ENCODE measurements around the gene NDST1.

NDST1 gene

GRCh38 chr5:150489360-150490295, 18.3 kb upstream of the NDST1 start:
- no peak for TF ChIP-seq ZFP30 (CRISPR knock-in tag; IDR thresholded peaks at IDR 0.05)
- no peak for TF ChIP-seq TCF4 (CRISPR knock-in tag; IDR thresholded peaks at IDR 0.05; ENCODE audit: borderline replicate concordance)
- TF ChIP-seq ESRRG (CRISPR knock-in tag; IDR thresholded peaks at IDR 0.05): no peak
- no peak for TF ChIP-seq TOX (CRISPR knock-in tag; IDR thresholded peaks at IDR 0.05; ENCODE audit: borderline replicate concordance)
- TF ChIP-seq RARB (CRISPR knock-in tag; IDR thresholded peaks at IDR 0.05): no peak
- TF ChIP-seq BACH2 (CRISPR knock-in tag; IDR thresholded peaks at IDR 0.05; ENCODE audit: borderline replicate concordance): no peak
- no peak for TF ChIP-seq GLIS3 (CRISPR knock-in tag; IDR thresholded peaks at IDR 0.05)
- TF ChIP-seq, protein P1, sequence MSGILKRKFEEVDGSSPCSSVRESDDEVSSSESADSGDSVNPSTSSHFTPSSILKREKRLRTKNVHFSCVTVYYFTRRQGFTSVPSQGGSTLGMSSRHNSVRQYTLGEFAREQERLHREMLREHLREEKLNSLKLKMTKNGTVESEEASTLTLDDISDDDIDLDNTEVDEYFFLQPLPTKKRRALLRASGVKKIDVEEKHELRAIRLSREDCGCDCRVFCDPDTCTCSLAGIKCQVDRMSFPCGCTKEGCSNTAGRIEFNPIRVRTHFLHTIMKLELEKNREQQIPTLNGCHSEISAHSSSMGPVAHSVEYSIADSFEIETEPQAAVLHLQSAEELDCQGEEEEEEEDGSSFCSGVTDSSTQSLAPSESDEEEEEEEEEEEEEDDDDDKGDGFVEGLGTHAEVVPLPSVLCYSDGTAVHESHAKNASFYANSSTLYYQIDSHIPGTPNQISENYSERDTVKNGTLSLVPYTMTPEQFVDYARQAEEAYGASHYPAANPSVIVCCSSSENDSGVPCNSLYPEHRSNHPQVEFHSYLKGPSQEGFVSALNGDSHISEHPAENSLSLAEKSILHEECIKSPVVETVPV (CRISPR knock-in tag; IDR thresholded peaks at IDR 0.05): no peak
- TF ChIP-seq ZNF565 (CRISPR knock-in tag; conservative IDR thresholded peaks at IDR 0.05; ENCODE audit: low read depth): no peak
- TF ChIP-seq ZFP3 (CRISPR knock-in tag; IDR thresholded peaks at IDR 0.05): no peak
- TF ChIP-seq CSDC2 (CRISPR knock-in tag; IDR thresholded peaks at IDR 0.05): no peak
- no peak for TF ChIP-seq CREB5 (CRISPR knock-in tag; IDR thresholded peaks at IDR 0.05; ENCODE audit: low read depth)
- TF ChIP-seq POU6F1 (CRISPR knock-in tag; IDR thresholded peaks at IDR 0.05; ENCODE audit: borderline replicate concordance, low read depth): no peak
- no peak for TF ChIP-seq ZNF70 (CRISPR knock-in tag; IDR thresholded peaks at IDR 0.05)
- TF ChIP-seq ZC3H10 (CRISPR knock-in tag; IDR thresholded peaks at IDR 0.05): no peak
- no peak for TF ChIP-seq ARNTL (CRISPR knock-in tag; IDR thresholded peaks at IDR 0.05; ENCODE audit: borderline replicate concordance, low read depth)
- TF ChIP-seq ISL1 (CRISPR knock-in tag; IDR thresholded peaks at IDR 0.05): no peak
- TF ChIP-seq OSR1 (CRISPR knock-in tag; IDR thresholded peaks at IDR 0.05): no peak
- TF ChIP-seq SNAI2 (CRISPR knock-in tag; IDR thresholded peaks at IDR 0.05): no peak
- no peak for TF ChIP-seq PATZ1 (CRISPR knock-in tag; IDR thresholded peaks at IDR 0.05; ENCODE audit: borderline replicate concordance)
- peak; percentile 5 for ATAC-seq

DNA sequence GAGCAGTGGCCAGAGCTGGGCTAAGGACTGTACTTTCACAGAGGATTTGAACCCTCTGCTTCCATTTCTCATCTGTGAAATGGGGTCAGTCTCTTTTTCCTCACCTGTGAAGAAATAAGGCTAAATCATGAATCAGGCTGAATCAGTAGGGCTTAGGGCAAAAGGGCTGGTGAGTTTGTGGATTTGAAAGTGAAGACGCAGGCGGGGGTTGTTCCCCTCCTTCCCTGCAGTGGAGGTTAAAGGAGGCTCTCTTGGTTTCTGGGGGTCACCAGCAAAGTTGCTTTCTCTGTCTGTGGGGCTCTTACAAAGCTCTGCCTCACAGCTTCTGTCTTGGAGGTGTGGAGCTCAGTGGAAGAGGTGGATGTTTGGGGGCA, 17.6 kb upstream of the NDST1 start:
- no peak for ATAC-seq
- TF ChIP-seq CSDC2 (CRISPR knock-in tag; IDR thresholded peaks at IDR 0.05) (no peak), TSHZ2 (CRISPR knock-in tag; IDR thresholded peaks at IDR 0.05) (no peak), ZFP30 (CRISPR knock-in tag; IDR thresholded peaks at IDR 0.05) (no peak), OSR1 (CRISPR knock-in tag; IDR thresholded peaks at IDR 0.05) (no peak), BACH2 (CRISPR knock-in tag; IDR thresholded peaks at IDR 0.05; ENCODE audit: borderline replicate concordance) (no peak), ESRRG (CRISPR knock-in tag; IDR thresholded peaks at IDR 0.05) (no peak), SNAI2 (CRISPR knock-in tag; IDR thresholded peaks at IDR 0.05) (no peak), CREB5 (CRISPR knock-in tag; IDR thresholded peaks at IDR 0.05; ENCODE audit: low read depth) (no peak), ARNTL (CRISPR knock-in tag; IDR thresholded peaks at IDR 0.05; ENCODE audit: borderline replicate concordance, low read depth) (no peak), ZNF565 (CRISPR knock-in tag; conservative IDR thresholded peaks at IDR 0.05; ENCODE audit: low read depth) (no peak), PATZ1 (CRISPR knock-in tag; IDR thresholded peaks at IDR 0.05; ENCODE audit: borderline replicate concordance) (no peak), ZFP3 (CRISPR knock-in tag; IDR thresholded peaks at IDR 0.05) (no peak), POU6F1 (CRISPR knock-in tag; IDR thresholded peaks at IDR 0.05; ENCODE audit: borderline replicate concordance, low read depth) (no peak), TCF4 (CRISPR knock-in tag; IDR thresholded peaks at IDR 0.05; ENCODE audit: borderline replicate concordance) (no peak), PPARA (CRISPR knock-in tag; IDR thresholded peaks at IDR 0.05; ENCODE audit: borderline replicate concordance) (no peak), ZNF8 (CRISPR knock-in tag; IDR thresholded peaks at IDR 0.05) (no peak)

All from SK-N-SH treated with all-trans-retinoic acid at 6 μM for 48 hours (cell line).